Liver (tissue), 9 donors: Measurements from ENCODE around the gene TBCD. TPM values are rescaled to one million over a fixed set of nuclear protein-coding genes. Genes with fewer than 3 reads are reported as not detected.

Source experiments
- DNase-seq: peaks from one replicate; pipeline ENCODE4 v3.0.0-alpha.2; 2017; ENCODE audit warnings: low spot score
- H3K27ac ChIP-seq, 2 donors: one replicate each; pipeline ENCODE4 v1.7.0; 2013; ENCODE audit warnings: inconsistent platforms in 2 of 2, low read length in 2 of 2, control low read depth in 1 of 2, low read depth in 1 of 2, mild to moderate bottlenecking in 1 of 2
- H3K27me3 ChIP-seq, 4 donors: one replicate each; pipeline versions ENCODE4 v1.6.1 to v1.7.0; 2013; ENCODE audit warnings: low read length in 3 of 4, inconsistent platforms in 1 of 4, mild to moderate bottlenecking in 1 of 4, moderate library complexity in 1 of 4; ENCODE audit not compliant: control insufficient read depth in 4 of 4, insufficient read depth in 4 of 4
- H3K36me3 ChIP-seq, 4 donors: one replicate each; pipeline versions ENCODE4 v1.6.1 to v1.7.0; 2013; ENCODE audit warnings: low read length in 3 of 4, mild to moderate bottlenecking in 3 of 4, low read depth in 1 of 4, moderate library complexity in 1 of 4; ENCODE audit not compliant: control insufficient read depth in 4 of 4, insufficient read depth in 3 of 4
- H3K4me1 ChIP-seq, 4 donors: one replicate each; pipeline versions ENCODE4 v1.6.1 to v1.7.0; 2013; ENCODE audit warnings: low read length in 3 of 4, mild to moderate bottlenecking in 3 of 4, moderate library complexity in 1 of 4; ENCODE audit not compliant: control insufficient read depth in 4 of 4, insufficient read depth in 4 of 4
- H3K4me3 ChIP-seq, 3 donors: one replicate each; pipeline versions ENCODE4 v1.6.1 to v1.7.0; 2013; ENCODE audit warnings: low read length in 3 of 3, control low read depth in 1 of 3, low read depth in 1 of 3, mild to moderate bottlenecking in 1 of 3
- H3K9ac ChIP-seq, 2 donors: one replicate each; pipeline ENCODE4 v1.7.0; 2013; ENCODE audit warnings: low read length in 2 of 2, mild to moderate bottlenecking in 2 of 2, moderate library complexity in 2 of 2, control low read depth in 1 of 2, low read depth in 1 of 2
- H3K9me3 ChIP-seq, 4 donors: one replicate each; pipeline versions ENCODE4 v1.6.1 to v1.7.0; 2013; ENCODE audit warnings: low read length in 3 of 4; ENCODE audit not compliant: control insufficient read depth in 4 of 4
- ATF3 ChIP-seq: IDR thresholded peaks from 2 replicates; pipeline ENCODE4 v1.6.1; 2016; ENCODE audit warnings: antibody characterized with exemption
- EGR1 ChIP-seq, 2 donors: IDR thresholded peaks; 2 replicates each; pipeline ENCODE4 v1.6.1; 2016 to 2018; ENCODE audit warnings: antibody characterized with exemption in 2 of 2, low read depth in 2 of 2
- FOXA1 ChIP-seq: IDR thresholded peaks from 2 replicates; pipeline ENCODE4 v1.6.1; 2016; ENCODE audit warnings: antibody characterized with exemption
- FOXA2 ChIP-seq: IDR thresholded peaks from 2 replicates; pipeline ENCODE4 v1.6.1; 2016; ENCODE audit warnings: antibody characterized with exemption
- GABPA ChIP-seq, 2 donors: IDR thresholded peaks in 1 of 2; conservative IDR thresholded peaks in 1 of 2; 2 replicates each; pipeline ENCODE4 v1.6.1; 2016; ENCODE audit warnings: antibody characterized with exemption in 2 of 2, mild to moderate bottlenecking in 1 of 2, moderate library complexity in 1 of 2
- HNF4A ChIP-seq, 2 donors: conservative IDR thresholded peaks; 2 replicates each; pipeline ENCODE4 v1.6.1; 2016; ENCODE audit warnings: antibody characterized with exemption in 2 of 2, mild to moderate bottlenecking in 2 of 2
- HNF4G ChIP-seq: IDR thresholded peaks from 2 replicates; pipeline ENCODE4 v1.6.1; 2016; ENCODE audit warnings: antibody characterized with exemption
- JUND ChIP-seq, 2 donors: IDR thresholded peaks; 2 replicates each; pipeline ENCODE4 v1.6.1; 2016; ENCODE audit warnings: antibody characterized with exemption in 2 of 2
- NR2F2 ChIP-seq: IDR thresholded peaks from 2 replicates; pipeline ENCODE4 v1.6.1; 2016; ENCODE audit warnings: antibody characterized with exemption
- RAD21 ChIP-seq, 2 donors: IDR thresholded peaks; 2 replicates each; pipeline ENCODE4 v1.6.1; 2016; ENCODE audit warnings: antibody characterized with exemption in 2 of 2, mild to moderate bottlenecking in 2 of 2
- RXRA ChIP-seq, 2 donors: IDR thresholded peaks; 2 replicates each; pipeline ENCODE4 v1.6.1; 2017 to 2018; ENCODE audit warnings: antibody characterized with exemption in 2 of 2, mild to moderate bottlenecking in 1 of 2
- SP1 ChIP-seq: IDR thresholded peaks from 2 replicates; pipeline ENCODE4 v1.6.1; 2018; ENCODE audit warnings: antibody characterized with exemption, mild to moderate bottlenecking
- TAF1 ChIP-seq: conservative IDR thresholded peaks from 2 replicates; pipeline ENCODE4 v1.6.1; 2016; ENCODE audit warnings: antibody characterized with exemption, mild to moderate bottlenecking
- YY1 ChIP-seq: IDR thresholded peaks from 2 replicates; pipeline ENCODE4 v1.6.1; 2016; ENCODE audit warnings: antibody characterized with exemption, mild to moderate bottlenecking
- ZBTB33 ChIP-seq: IDR thresholded peaks from 2 replicates; pipeline ENCODE4 v1.6.1; 2016; ENCODE audit warnings: antibody characterized with exemption
- WGBS: extraction: QIAGEN DNeasy Blood & Tissue Kit; methylation state at CpG from one replicate; pipeline ENCODE4 v1.1.7; 2013; 5-methylcytosine and 5-hydroxymethylcytosine counted together
- polyA plus RNA-seq, 2 donors: library from polyadenylated mRNA; stranded (reverse) in 1 of 2; unstranded in 1 of 2; fragments of 200-250 nt in 1 of 2; fragments of >200 nt in 1 of 2; fragmentation: Nextera tagmentation in 1 of 2; extraction: Ambion mirVana in 1 of 2; gene quantifications; one replicate each; pipeline versions ENCODE4 v1.2.1 to v1.2.3, GENCODE V29; 2013 to 2015
- total RNA-seq, 2 donors: library from RNA; depleted of rRNA; stranded (reverse); fragments of >200 nt; gene quantifications; one replicate each; pipeline ENCODE4 v1.2.3, GENCODE V29; 2014
- TF ChIP-seq, protein P1 (sequence below): fragments of 150-350 bp; IDR thresholded peaks from 2 replicates; pipeline ENCODE4 v1.5.1; 2017; ENCODE audit warnings: improper control_type of control experiment, low read depth, low read length; ENCODE audit not compliant: missing input control
- TF ChIP-seq, protein P2 (sequence below): IDR thresholded peaks from 2 replicates; pipeline ENCODE4 v1.6.1; 2016; ENCODE audit warnings: antibody characterized with exemption
- TF ChIP-seq, protein P3 (sequence below): IDR thresholded peaks from 2 replicates; pipeline ENCODE4 v1.6.1; 2016; ENCODE audit warnings: antibody characterized with exemption, mild to moderate bottlenecking
- donor health status: healthy.
- donor health status: healthy.
- donor health status: healthy.
- donor health status: healthy.
- donor health status: healthy.

Gene TBCD
- total and polyA plus RNA-seq, 4 donors: 29.8 to 42.2 (median 33.0) TPM

DNA sequence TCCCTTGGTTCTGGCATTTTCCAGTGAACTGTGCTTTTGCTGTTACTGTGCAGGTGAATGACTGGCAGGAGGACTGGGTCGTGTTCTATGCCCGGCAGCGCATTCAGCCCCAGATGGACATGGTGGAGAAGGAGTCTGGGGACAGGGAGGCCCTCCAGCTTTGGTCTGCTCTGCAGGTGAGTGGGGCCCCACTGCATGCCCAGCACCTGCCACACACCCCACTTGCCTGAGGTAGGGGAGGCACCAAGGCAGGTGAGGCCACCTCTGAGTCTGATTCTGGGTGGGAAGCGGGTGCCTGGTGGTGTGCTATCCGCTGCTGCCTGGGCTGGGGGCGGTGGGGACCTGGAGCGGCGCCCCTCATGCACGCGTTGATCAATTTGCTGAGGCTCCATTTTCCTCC lies 25.4 kb upstream of the TBCD start:
- Histone ChIP-seq H3K9ac (no peak overlapping the region), H3K27ac (no peak overlapping the region), H3K9me3 (no peaks in the 10 kb centered on the region), H3K4me1 (peaks cover 0 to 11% (median 2%) of the 10 kb centered on the region in 4 donors), H3K36me3 (peaks cover 2 to 24% (median 18%) of the 10 kb centered on the region in 4 donors), H3K4me3 (no peak overlapping the region), H3K27me3 (no peaks in the 10 kb centered on the region)
- DNase-seq: no peak
- TF ChIP-seq RXRA (IDR thresholded peaks at IDR 0.05) (no peak), HNF4A (conservative IDR thresholded peaks at IDR 0.05) (no peak), ZBTB33 (no peak), ATF3 (no peak), FOXA2 (no peak), TAF1 (no peak), GABPA (IDR thresholded peaks at IDR 0.05 in 1 of 2, conservative IDR thresholded peaks at IDR 0.05 in 1 of 2) (no peak), SP1 (no peak), JUND (IDR thresholded peaks at IDR 0.05) (no peak), NR2F2 (no peak), FOXA1 (no peak), HNF4G (no peak), RAD21 (IDR thresholded peaks at IDR 0.05) (no peak), YY1 (no peak), EGR1 (IDR thresholded peaks at IDR 0.05; ENCODE audit: low read depth in 2 of 2) (no peak)
- TF ChIP-seq, protein P1, sequence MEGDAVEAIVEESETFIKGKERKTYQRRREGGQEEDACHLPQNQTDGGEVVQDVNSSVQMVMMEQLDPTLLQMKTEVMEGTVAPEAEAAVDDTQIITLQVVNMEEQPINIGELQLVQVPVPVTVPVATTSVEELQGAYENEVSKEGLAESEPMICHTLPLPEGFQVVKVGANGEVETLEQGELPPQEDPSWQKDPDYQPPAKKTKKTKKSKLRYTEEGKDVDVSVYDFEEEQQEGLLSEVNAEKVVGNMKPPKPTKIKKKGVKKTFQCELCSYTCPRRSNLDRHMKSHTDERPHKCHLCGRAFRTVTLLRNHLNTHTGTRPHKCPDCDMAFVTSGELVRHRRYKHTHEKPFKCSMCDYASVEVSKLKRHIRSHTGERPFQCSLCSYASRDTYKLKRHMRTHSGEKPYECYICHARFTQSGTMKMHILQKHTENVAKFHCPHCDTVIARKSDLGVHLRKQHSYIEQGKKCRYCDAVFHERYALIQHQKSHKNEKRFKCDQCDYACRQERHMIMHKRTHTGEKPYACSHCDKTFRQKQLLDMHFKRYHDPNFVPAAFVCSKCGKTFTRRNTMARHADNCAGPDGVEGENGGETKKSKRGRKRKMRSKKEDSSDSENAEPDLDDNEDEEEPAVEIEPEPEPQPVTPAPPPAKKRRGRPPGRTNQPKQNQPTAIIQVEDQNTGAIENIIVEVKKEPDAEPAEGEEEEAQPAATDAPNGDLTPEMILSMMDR: no peak
- TF ChIP-seq, protein P2, sequence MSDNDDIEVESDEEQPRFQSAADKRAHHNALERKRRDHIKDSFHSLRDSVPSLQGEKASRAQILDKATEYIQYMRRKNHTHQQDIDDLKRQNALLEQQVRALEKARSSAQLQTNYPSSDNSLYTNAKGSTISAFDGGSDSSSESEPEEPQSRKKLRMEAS: no peak
- TF ChIP-seq, protein P3, sequence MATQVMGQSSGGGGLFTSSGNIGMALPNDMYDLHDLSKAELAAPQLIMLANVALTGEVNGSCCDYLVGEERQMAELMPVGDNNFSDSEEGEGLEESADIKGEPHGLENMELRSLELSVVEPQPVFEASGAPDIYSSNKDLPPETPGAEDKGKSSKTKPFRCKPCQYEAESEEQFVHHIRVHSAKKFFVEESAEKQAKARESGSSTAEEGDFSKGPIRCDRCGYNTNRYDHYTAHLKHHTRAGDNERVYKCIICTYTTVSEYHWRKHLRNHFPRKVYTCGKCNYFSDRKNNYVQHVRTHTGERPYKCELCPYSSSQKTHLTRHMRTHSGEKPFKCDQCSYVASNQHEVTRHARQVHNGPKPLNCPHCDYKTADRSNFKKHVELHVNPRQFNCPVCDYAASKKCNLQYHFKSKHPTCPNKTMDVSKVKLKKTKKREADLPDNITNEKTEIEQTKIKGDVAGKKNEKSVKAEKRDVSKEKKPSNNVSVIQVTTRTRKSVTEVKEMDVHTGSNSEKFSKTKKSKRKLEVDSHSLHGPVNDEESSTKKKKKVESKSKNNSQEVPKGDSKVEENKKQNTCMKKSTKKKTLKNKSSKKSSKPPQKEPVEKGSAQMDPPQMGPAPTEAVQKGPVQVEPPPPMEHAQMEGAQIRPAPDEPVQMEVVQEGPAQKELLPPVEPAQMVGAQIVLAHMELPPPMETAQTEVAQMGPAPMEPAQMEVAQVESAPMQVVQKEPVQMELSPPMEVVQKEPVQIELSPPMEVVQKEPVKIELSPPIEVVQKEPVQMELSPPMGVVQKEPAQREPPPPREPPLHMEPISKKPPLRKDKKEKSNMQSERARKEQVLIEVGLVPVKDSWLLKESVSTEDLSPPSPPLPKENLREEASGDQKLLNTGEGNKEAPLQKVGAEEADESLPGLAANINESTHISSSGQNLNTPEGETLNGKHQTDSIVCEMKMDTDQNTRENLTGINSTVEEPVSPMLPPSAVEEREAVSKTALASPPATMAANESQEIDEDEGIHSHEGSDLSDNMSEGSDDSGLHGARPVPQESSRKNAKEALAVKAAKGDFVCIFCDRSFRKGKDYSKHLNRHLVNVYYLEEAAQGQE: no peak
- 97% methylated on average over 10 of the region's 10 CpGs for WGBS
